GM23338 (cell line): ENCODE measurements around the gene CCDC81. TPM values are rescaled to one million over a fixed set of nuclear protein-coding genes. Genes with fewer than 3 reads are reported as not detected.

ENCODE experiments used
- ATAC-seq: fragments of 200-7000 bp; cut with Tn5 transposase; 3 replicates; pipeline ENCODE4 v1.9.1; 2020
- DNase-seq: peaks from one replicate; pipeline ENCODE4 v3.0.0-alpha.2; 2015; ENCODE audit warnings: low spot score
- H2AFZ ChIP-seq: fragments of 200-600 bp; sonication (generic); 2 replicates; pipeline ENCODE4 v1.8.0; 2016; ENCODE audit warnings: antibody characterized with exemption, mild to moderate bottlenecking, moderate library complexity
- H3F3A ChIP-seq: fragments of 200-600 bp; sonication (generic); replicated peaks from 2 replicates; pipeline ENCODE4 v1.8.0; 2017; ENCODE audit warnings: antibody characterized with exemption, mixed run types, low read depth
- H3K27ac ChIP-seq: fragments of 200-600 bp; sonication (generic); 2 replicates; pipeline ENCODE4 v1.6.1; 2016; ENCODE audit warnings: low read depth
- H3K27me3 ChIP-seq: fragments of 200-600 bp; sonication (generic); 2 replicates; pipeline ENCODE4 v1.8.0; 2016; ENCODE audit warnings: mild to moderate bottlenecking, mixed run types, moderate library complexity; ENCODE audit not compliant: insufficient read depth
- H3K36me3 ChIP-seq: fragments of 200-600 bp; sonication (generic); 2 replicates; pipeline ENCODE4 v1.8.0; 2016; ENCODE audit warnings: mild to moderate bottlenecking; ENCODE audit not compliant: insufficient read depth
- H3K4me1 ChIP-seq: fragments of 200-600 bp; sonication (generic); 2 replicates; pipeline ENCODE4 v1.8.0; 2016; ENCODE audit warnings: mild to moderate bottlenecking, moderate library complexity; ENCODE audit not compliant: insufficient read depth
- H3K4me2 ChIP-seq: fragments of 200-600 bp; sonication (generic); 2 replicates; pipeline ENCODE4 v1.7.1; 2017; ENCODE audit warnings: mixed run types
- H3K4me3 ChIP-seq: fragments of 200-600 bp; sonication (generic); 2 replicates; pipeline ENCODE4 v1.6.1; 2016; ENCODE audit warnings: mixed run types
- H3K79me2 ChIP-seq: fragments of 200-600 bp; sonication (generic); replicated peaks from 2 replicates; pipeline ENCODE4 v1.8.0; 2017; ENCODE audit warnings: mild to moderate bottlenecking; ENCODE audit not compliant: insufficient read depth
- H3K9me2 ChIP-seq: fragments of 200-600 bp; sonication (generic); 2 replicates; pipeline ENCODE4 v1.8.0; 2017; ENCODE audit not compliant: insufficient read depth
- H4K20me1 ChIP-seq: fragments of 200-600 bp; sonication (generic); replicated peaks from 2 replicates; pipeline ENCODE4 v1.8.0; 2017; ENCODE audit warnings: mild to moderate bottlenecking; ENCODE audit not compliant: insufficient read depth
- H3K27ac Mint-ChIP-seq: 2 replicates; pipeline ENCODE4 v1.8.0; 2020; ENCODE audit warnings: inconsistent platforms, mild to moderate bottlenecking, moderate library complexity, mixed read lengths
- H3K27me3 Mint-ChIP-seq: 3 replicates; pipeline ENCODE4 v1.8.0; 2022; ENCODE audit warnings: low read depth, mild to moderate bottlenecking, moderate library complexity, mixed read lengths, inconsistent platforms; ENCODE audit not compliant: insufficient read depth, poor library complexity
- H3K36me3 Mint-ChIP-seq: 3 replicates; pipeline ENCODE4 v1.8.0; 2021; ENCODE audit warnings: low read depth, mild to moderate bottlenecking, inconsistent platforms, moderate library complexity, mixed read lengths
- H3K4me1 Mint-ChIP-seq: 3 replicates; pipeline ENCODE4 v1.8.0; 2020; ENCODE audit warnings: mild to moderate bottlenecking, inconsistent platforms, mixed read lengths
- H3K4me3 Mint-ChIP-seq: 3 replicates; pipeline ENCODE4 v1.8.0; 2021; ENCODE audit warnings: moderate library complexity, mild to moderate bottlenecking, inconsistent platforms, mixed read lengths
- H3K9me3 Mint-ChIP-seq: 3 replicates; pipeline ENCODE4 v1.8.0; 2020; ENCODE audit warnings: moderate library complexity, mild to moderate bottlenecking, inconsistent platforms, mixed read lengths
- CREB1 ChIP-seq: fragments of 250-450 bp; sonication (Bioruptor Pico); IDR thresholded peaks from 2 replicates; pipeline ENCODE4 v1.5.0; 2020; ENCODE audit warnings: low read depth, mild to moderate bottlenecking, moderate library complexity
- CTCF ChIP-seq, 2 experiments: fragments of 200-600 bp in 1 of 2; sonication (generic) in 1 of 2; conservative IDR thresholded peaks; 2 replicates each; pipeline versions ENCODE4 v1.5.1 to v1.6.1; 2016 to 2017; ENCODE audit warnings: antibody characterized with exemption in 2 of 2, low read depth in 2 of 2, mild to moderate bottlenecking in 2 of 2, moderate library complexity in 1 of 2
- ETS1 ChIP-seq: IDR thresholded peaks from 2 replicates; pipeline ENCODE4 v1.6.1; 2016; ENCODE audit warnings: antibody characterized with exemption
- EZH2 ChIP-seq: fragments of 200-600 bp; sonication (generic); IDR thresholded peaks from one replicate; pipeline ENCODE4 v1.8.0; 2017; ENCODE audit warnings: antibody characterized with exemption, mild to moderate bottlenecking, low read depth; ENCODE audit not compliant: unreplicated experiment
- EZH2phosphoT487 ChIP-seq: fragments of 200-600 bp; sonication (generic); IDR thresholded peaks from one replicate; pipeline ENCODE4 v1.8.1; 2018; ENCODE audit warnings: antibody characterized with exemption; ENCODE audit not compliant: unreplicated experiment
- JUNB ChIP-seq: IDR thresholded peaks from one replicate; pipeline ENCODE4 v1.6.1; 2016; ENCODE audit warnings: antibody characterized with exemption; ENCODE audit not compliant: unreplicated experiment
- NANOG ChIP-seq: IDR thresholded peaks from 2 replicates; pipeline ENCODE4 v1.6.1; 2016; ENCODE audit warnings: antibody characterized with exemption, borderline replicate concordance
- POLR2AphosphoS5 ChIP-seq: IDR thresholded peaks from 2 replicates; pipeline ENCODE4 v1.6.1; 2016; ENCODE audit warnings: antibody characterized with exemption, low read depth
- REST ChIP-seq: IDR thresholded peaks from one replicate; pipeline ENCODE4 v1.6.1; 2018; ENCODE audit warnings: antibody characterized with exemption; ENCODE audit not compliant: unreplicated experiment
- STAT1 ChIP-seq: IDR thresholded peaks from one replicate; pipeline ENCODE4 v1.6.1; 2016; ENCODE audit warnings: antibody characterized with exemption; ENCODE audit not compliant: unreplicated experiment
- ZNF114 ChIP-seq: fragments of 250-450 bp; sonication (Bioruptor Pico); IDR thresholded peaks from 2 replicates; pipeline ENCODE4 v1.5.0; 2020; ENCODE audit warnings: mild to moderate bottlenecking, moderate library complexity
- ZNF331 ChIP-seq: fragments of 250-450 bp; sonication (Bioruptor Pico); IDR thresholded peaks from 2 replicates; pipeline ENCODE4 v1.5.0; 2020; ENCODE audit warnings: low read depth, mild to moderate bottlenecking, moderate library complexity
- ZNF462 ChIP-seq: fragments of 250-450 bp; sonication (Bioruptor Pico); IDR thresholded peaks from 2 replicates; pipeline ENCODE4 v1.5.0; 2020; ENCODE audit warnings: mild to moderate bottlenecking, moderate library complexity
- polyA plus RNA-seq: library from polyadenylated mRNA; unstranded; fragments of >200 nt; fragmentation: Nextera tagmentation; extraction: Ambion mirVana; gene quantifications from 2 replicates; pipeline ENCODE4 v1.2.1, GENCODE V29; 2016
- total RNA-seq: library from RNA; depleted of rRNA; stranded (reverse); fragments of >200 nt; shearing (Covaris generic); gene quantifications from 2 replicates; pipeline ENCODE4 v1.2.3, GENCODE V29; 2014

The CCDC81 gene
- total and polyA plus RNA-seq, 2 experiments from 2014 or later = 0.37 to 4.3 TPM

GRCh38 chr11:86442827-86443226, 68.1 kb downstream of the CCDC81 start:
- H2AFZ ChIP-seq = no peak overlapping the region
- no peaks in the 10 kb centered on the region for H3K27me3 ChIP-seq
- no peaks in the 10 kb centered on the region for H3F3A ChIP-seq
- H3K4me2 ChIP-seq = no peak overlapping the region
- H3K27ac ChIP-seq = no peak overlapping the region
- no peaks in the 10 kb centered on the region for H3K79me2 ChIP-seq
- DNase-seq = no peak
- no peaks in the 10 kb centered on the region for H4K20me1 ChIP-seq
- Mint-ChIP-seq H3K4me1 (no peaks in the 10 kb centered on the region; the same call in 2 of the 3 replicates), H3K27ac (no peak overlapping the region), H3K4me3 (no peak overlapping the region), H3K9me3 (no peaks in the 10 kb centered on the region), H3K36me3 (no peaks in the 10 kb centered on the region), H3K27me3 (peaks cover 2% of the 10 kb centered on the region)
- no peaks in the 10 kb centered on the region for H3K4me1 ChIP-seq
- ATAC-seq = no peak
- H3K36me3 ChIP-seq = no peaks in the 10 kb centered on the region
- TF ChIP-seq ZNF462 (CRISPR knock-in tag) = no peak
- TF ChIP-seq EZH2phosphoT487 = no peak
- TF ChIP-seq POLR2AphosphoS5 = no peak
- no peak for TF ChIP-seq NANOG
- no peak for TF ChIP-seq CREB1 (CRISPR knock-in tag)
- no peak for TF ChIP-seq ZNF331 (CRISPR knock-in tag)
- TF ChIP-seq CTCF (conservative IDR thresholded peaks at IDR 0.05; ENCODE audit: low read depth in 2 of 2) = no peak
- no peak for TF ChIP-seq EZH2
- no peak for TF ChIP-seq ZNF114 (CRISPR knock-in tag)
- TF ChIP-seq JUNB = no peak
- no peak for TF ChIP-seq STAT1
- TF ChIP-seq REST = no peak
- TF ChIP-seq ETS1 = no peak
- H3K9me2 ChIP-seq = peaks cover 7% of the 10 kb centered on the region; the same call in 1 of the 2 replicates
- no peak overlapping the region for H3K4me3 ChIP-seq
